NT2/D1 (cell line): ENCODE measurements around the gene PPID.
"Not testable (repeated sequence)": the region's sequence is repeated elsewhere in the genome, so short reads cannot be mapped to it uniquely, and the experiment has no call there.

Source experiments
- DNase-seq: peaks from one replicate; pipeline ENCODE4 v3.0.0-alpha.2; 2011; ENCODE audit warnings: low read depth, low spot score
- H3K27me3 ChIP-seq: 2 replicates; pipeline ENCODE4 v1.6.0; 2011; ENCODE audit warnings: mild to moderate bottlenecking; ENCODE audit not compliant: insufficient read length, insufficient read depth
- H3K36me3 ChIP-seq: 2 replicates; pipeline ENCODE4 v1.6.1; 2011; ENCODE audit warnings: mild to moderate bottlenecking, low read length, mixed read lengths; ENCODE audit not compliant: insufficient read depth, insufficient read length
- H3K4me1 ChIP-seq: 2 replicates; pipeline ENCODE4 v1.5.1; 2011; ENCODE audit not compliant: insufficient read depth, insufficient read length
- H3K4me3 ChIP-seq: 2 replicates; pipeline ENCODE4 v1.5.1; 2011; ENCODE audit warnings: low read depth; ENCODE audit not compliant: insufficient read length
- H3K9ac ChIP-seq: 2 replicates; pipeline ENCODE4 v1.6.0; 2011; ENCODE audit warnings: low read depth; ENCODE audit not compliant: insufficient read length
- H3K9me3 ChIP-seq: 2 replicates; pipeline ENCODE4 v1.5.1; 2011; ENCODE audit warnings: mild to moderate bottlenecking, low read length; ENCODE audit not compliant: insufficient read depth
- SUZ12 ChIP-seq: IDR thresholded peaks from 2 replicates; pipeline ENCODE4 v1.6.1; 2011; ENCODE audit not compliant: insufficient read length, insufficient read depth; ENCODE audit errors: extremely low read depth
- YY1 ChIP-seq: IDR thresholded peaks from 2 replicates; pipeline ENCODE4 v1.6.1; 2011; ENCODE audit not compliant: insufficient read length, insufficient read depth
- ZNF274 ChIP-seq: IDR thresholded peaks from 2 replicates; pipeline ENCODE4 v1.6.1; 2011; ENCODE audit warnings: mild to moderate bottlenecking, low read depth, low read length

The PPID gene

DNA sequence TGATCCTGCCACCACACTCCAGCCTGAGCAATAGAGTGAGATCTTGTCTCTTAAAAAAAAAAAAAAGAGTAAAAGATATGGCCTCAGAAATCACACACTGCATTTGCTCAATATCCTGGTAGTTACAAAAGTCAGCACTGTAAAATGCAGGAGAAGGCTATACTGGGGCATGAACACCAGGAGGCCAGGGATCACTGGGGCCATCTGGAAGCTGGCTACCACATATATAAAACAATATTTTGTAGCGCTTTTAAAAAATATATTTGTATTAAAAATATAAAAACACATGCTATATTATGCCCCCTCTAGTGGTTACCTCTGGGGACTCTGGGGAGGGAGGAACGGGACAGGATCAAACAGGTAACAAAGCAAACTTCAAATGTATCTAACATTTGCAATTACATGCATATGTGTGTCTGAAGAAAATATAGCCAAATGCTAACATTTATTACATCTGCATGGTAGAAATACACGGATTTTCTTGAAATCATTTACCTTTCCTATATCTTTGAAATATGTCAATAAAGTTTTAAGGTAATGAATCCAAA, 55.5 kb downstream of the PPID start:
- TF ChIP-seq YY1 (no peak), ZNF274 (no peak), SUZ12 (no peak)
- Histone ChIP-seq H3K36me3 (peaks cover 7% of the 10 kb centered on the region), H3K4me3 (no peak overlapping the region), H3K4me1 (no peaks in the 10 kb centered on the region), H3K9me3 (no peaks in the 10 kb centered on the region; the same call in 1 of the 2 replicates), H3K9ac (no peak overlapping the region), H3K27me3 (no peaks in the 10 kb centered on the region)
- DNase-seq, result no peak

DNA sequence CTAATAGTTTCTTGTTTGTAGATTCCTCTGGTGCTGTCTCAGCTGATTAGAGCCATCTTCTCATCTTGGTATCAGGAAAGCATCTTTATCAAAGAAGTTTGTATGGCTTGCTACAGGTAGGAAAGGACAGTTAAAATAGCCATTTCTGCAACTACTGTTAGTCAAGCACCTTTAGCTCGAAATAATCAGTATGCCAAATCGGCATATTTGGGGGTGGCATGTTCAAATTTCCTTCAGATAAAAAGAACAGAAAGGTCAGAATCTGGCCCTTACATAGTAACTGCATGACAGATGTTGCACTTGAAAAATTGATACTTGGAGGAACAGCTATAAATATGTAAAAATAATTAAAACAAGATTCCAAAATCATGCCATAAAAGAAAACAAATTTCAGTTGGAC, 56.3 kb downstream of the PPID start:
- Histone ChIP-seq H3K36me3 (peaks cover 7% of the 10 kb centered on the region), H3K9ac (no peak overlapping the region), H3K4me1 (no peaks in the 10 kb centered on the region), H3K4me3 (no peak overlapping the region), H3K9me3 (no peaks in the 10 kb centered on the region; the same call in 1 of the 2 replicates), H3K27me3 (no peaks in the 10 kb centered on the region)
- TF ChIP-seq SUZ12, result no peak
- TF ChIP-seq YY1, result no peak
- TF ChIP-seq ZNF274, result no peak
- no peak for DNase-seq

DNA sequence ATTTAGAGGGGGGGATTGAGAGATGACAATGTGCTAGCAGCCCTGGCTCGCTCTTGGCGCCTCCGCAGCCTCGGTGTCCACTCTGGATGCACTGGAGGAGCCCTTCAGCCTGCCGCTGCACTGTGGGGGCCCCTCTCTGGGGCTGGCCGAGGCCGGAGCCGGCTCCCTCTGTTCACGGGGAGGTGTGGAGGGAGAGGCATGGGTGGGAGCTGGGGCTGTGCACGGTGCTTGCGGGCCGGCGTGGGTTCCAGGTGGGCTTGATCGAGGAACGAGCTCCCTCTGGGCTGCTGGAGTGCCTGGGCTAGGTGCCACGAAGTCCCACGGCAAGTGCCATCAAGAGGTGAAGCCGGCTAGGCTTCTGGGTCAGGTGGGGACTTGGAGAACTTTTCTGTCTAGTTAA, 58.4 kb downstream of the PPID start:
- no peak for DNase-seq
- H3K9ac ChIP-seq, result no peak overlapping the region

DNA sequence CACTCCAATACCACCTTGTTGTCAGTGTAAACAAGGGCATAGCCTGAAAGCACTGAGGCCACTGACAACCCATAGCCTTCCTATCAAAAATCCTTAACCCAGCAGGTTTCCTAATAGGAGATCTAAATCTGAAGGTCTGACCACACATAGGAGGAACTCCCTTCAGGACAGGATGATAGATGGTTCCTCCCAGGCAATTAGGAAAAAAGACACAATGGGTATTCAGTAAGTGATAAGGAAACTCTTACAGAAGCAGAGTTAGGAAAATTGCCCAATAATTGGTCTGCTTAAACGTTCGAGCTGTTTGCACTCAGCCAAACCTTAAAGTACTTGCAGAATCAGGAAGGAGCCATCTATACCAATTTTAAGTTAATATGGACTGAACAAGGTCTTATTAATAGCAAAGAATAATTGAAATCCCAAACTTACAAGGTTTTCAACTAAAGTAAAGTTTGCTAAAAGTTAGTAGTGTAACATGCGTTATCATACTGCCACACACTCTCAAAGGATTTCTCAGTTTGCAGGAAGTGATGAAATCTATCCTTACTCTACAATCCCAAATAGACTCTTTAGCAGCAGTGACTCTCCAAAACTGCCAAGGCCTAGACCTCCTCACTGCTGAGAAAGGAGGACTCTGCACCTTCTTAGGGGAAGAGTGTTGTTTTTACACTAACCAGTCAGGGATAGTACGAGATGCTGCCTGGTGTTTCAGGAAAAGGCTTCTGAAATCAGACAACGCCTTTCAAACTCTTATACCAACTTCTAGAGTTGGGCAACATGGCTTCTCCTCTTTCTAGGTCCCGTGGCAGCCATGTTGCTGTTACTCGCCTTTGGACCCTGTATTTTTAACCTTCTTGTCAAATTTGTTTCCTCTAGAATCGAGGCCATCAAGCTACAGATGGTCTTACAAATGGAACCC, 59.2 kb downstream of the PPID start:
- H3K9ac ChIP-seq, H3K4me1 ChIP-seq, H3K36me3 ChIP-seq, H3K9me3 ChIP-seq, H3K4me3 ChIP-seq, H3K27me3 ChIP-seq, DNase-seq: not testable (repeated sequence)

More for the DNA sequence above, 58.4 kb downstream of the PPID start:
- peaks cover 7% of the 10 kb centered on the region for H3K36me3 ChIP-seq
- TF ChIP-seq SUZ12 (no peak), YY1 (no peak), ZNF274 (no peak)
- no peaks in the 10 kb centered on the region; the same call in 1 of the 2 replicates for H3K9me3 ChIP-seq
- H3K4me1 ChIP-seq, result no peaks in the 10 kb centered on the region
- H3K27me3 ChIP-seq, result no peaks in the 10 kb centered on the region
- no peak overlapping the region for H3K4me3 ChIP-seq

DNA sequence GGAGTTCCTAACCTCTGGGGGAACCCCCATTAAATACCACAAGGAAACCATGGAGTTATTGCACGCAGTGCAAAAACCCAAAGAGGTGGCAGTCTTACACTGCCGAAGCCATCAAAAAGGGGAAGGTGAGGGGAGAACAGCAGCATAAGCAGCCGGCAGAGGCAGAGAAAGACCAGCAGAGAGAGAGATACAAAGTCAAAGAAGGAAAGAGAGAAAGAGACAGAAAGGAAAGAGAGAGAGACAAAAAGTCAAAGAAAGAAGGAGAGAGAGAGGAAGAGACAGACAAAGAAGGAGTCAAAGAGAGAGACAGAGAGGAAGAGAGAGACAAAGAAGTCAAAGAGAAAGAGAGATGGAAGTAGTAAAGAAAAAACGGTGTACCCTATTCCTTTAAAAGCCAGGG, 59.9 kb downstream of the PPID start:
- DNase-seq, H3K36me3 ChIP-seq, H3K27me3 ChIP-seq: not testable (repeated sequence)

More for the DNA sequence above, 59.9 kb downstream of the PPID start:
- not testable (repeated sequence) for H3K9me3 ChIP-seq, H3K4me1 ChIP-seq, H3K9ac ChIP-seq, H3K4me3 ChIP-seq
